GM12878 (cell line): ENCODE data around the gene PXMP4.

Source experiments
- CTCF ChIP-seq, 3 experiments: IDR thresholded peaks in 2 of 3; conservative IDR thresholded peaks in 1 of 3; 2 replicates each; pipeline ENCODE4 v1.5.1; 2011; ENCODE audit warnings: low read depth in 3 of 3, low read length in 3 of 3, mild to moderate bottlenecking in 3 of 3, control low read depth in 2 of 3, moderate library complexity in 2 of 3, inconsistent platforms in 1 of 3, mixed read lengths in 1 of 3; ENCODE audit not compliant: control insufficient read depth in 2 of 3, insufficient read depth in 1 of 3; ENCODE audit errors: extremely low read depth in 1 of 3
- CUX1 ChIP-seq: IDR thresholded peaks from 2 replicates; pipeline ENCODE4 v1.6.1; 2012; ENCODE audit warnings: improper control_type of control experiment, low read depth, low read length; ENCODE audit not compliant: insufficient replicate concordance
- SIN3A ChIP-seq: IDR thresholded peaks from 2 replicates; pipeline ENCODE4 v1.6.1; 2012; ENCODE audit warnings: low read depth, low read length, improper control_type of control experiment
- ZBED1 ChIP-seq: IDR thresholded peaks from 2 replicates; pipeline ENCODE4 v1.6.1; 2016; ENCODE audit warnings: borderline replicate concordance
- ZNF217 ChIP-seq: fragments of 450-650 bp; IDR thresholded peaks from 2 replicates; pipeline ENCODE4 v1.6.1; 2017; ENCODE audit warnings: antibody characterized with exemption, mild to moderate bottlenecking

- TF ChIP-seq ZBED1, result no peak
- TF ChIP-seq CUX1, result no peak
- no peak for TF ChIP-seq CTCF (IDR thresholded peaks at IDR 0.05 in 2 of 3, conservative IDR thresholded peaks at IDR 0.05 in 1 of 3; ENCODE audit: control insufficient read depth in 2 of 3, extremely low read depth in 1 of 3, insufficient read depth in 1 of 3, low read depth in 3 of 3, low read length in 3 of 3)
- TF ChIP-seq ZNF217, result no peak
- TF ChIP-seq SIN3A, result no peak
Observed at GRCh38 chr20:33676652-33677645, 43.2 kb downstream of the PXMP4 start.
